Measurements from ENCODE around the gene C2orf15. TPM values are rescaled to one million over a fixed set of nuclear protein-coding genes. Genes with fewer than 3 reads are reported as not detected.

The C2orf15 gene
- total and polyA plus RNA-seq, 12 donors = 0.03 to 0.30 (median 0.25) TPM; not detected in 8

- intact Hi-C loops (cut with DNase I) = no loop called here
- TF ChIP-seq, protein P1, sequence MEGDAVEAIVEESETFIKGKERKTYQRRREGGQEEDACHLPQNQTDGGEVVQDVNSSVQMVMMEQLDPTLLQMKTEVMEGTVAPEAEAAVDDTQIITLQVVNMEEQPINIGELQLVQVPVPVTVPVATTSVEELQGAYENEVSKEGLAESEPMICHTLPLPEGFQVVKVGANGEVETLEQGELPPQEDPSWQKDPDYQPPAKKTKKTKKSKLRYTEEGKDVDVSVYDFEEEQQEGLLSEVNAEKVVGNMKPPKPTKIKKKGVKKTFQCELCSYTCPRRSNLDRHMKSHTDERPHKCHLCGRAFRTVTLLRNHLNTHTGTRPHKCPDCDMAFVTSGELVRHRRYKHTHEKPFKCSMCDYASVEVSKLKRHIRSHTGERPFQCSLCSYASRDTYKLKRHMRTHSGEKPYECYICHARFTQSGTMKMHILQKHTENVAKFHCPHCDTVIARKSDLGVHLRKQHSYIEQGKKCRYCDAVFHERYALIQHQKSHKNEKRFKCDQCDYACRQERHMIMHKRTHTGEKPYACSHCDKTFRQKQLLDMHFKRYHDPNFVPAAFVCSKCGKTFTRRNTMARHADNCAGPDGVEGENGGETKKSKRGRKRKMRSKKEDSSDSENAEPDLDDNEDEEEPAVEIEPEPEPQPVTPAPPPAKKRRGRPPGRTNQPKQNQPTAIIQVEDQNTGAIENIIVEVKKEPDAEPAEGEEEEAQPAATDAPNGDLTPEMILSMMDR (IDR thresholded peaks at IDR 0.05) = no peak
- WGBS, 2 donors = 93 to 94% methylated on average over 7 of the region's 7 CpGs
- H3K36me3 ChIP-seq = peaks cover 0 to 46% (median 23%) of the 10 kb centered on the region in 9 donors
- H3K4me3 ChIP-seq = no peak overlapping the region
- peaks cover 0 to under 1% (median 0%) of the 10 kb centered on the region in 11 donors for H3K9me3 ChIP-seq
- DNase-seq (no peak), ATAC-seq (no peak)
- no peaks in the 10 kb centered on the region for H3K4me1 ChIP-seq
- no peaks in the 10 kb centered on the region for H3K27me3 ChIP-seq
- no peak overlapping the region for H3K27ac ChIP-seq
Observed at GRCh38 chr2:99200076-99200800, 58.7 kb downstream of the C2orf15 start.

Other genes starting within 250 kb of the C2orf15 start
- gene CRACDL, start 205.5 kb upstream of the C2orf15 start, total RNA-seq = 1 to 10 TPM; 1.2 to 4.6 (median 2.7) TPM
- 1 to 10 TPM; 3.1 to 7.9 TPM for gene CRACDL, start 205.5 kb upstream of the C2orf15 start, polyA plus RNA-seq
- gene TSGA10, start 13.2 kb downstream of the C2orf15 start, total RNA-seq = 1 to 10 TPM; 1.4 to 4.1 (median 3.0) TPM
- under 1 TPM; 0.52 to 0.59 TPM for gene TSGA10, start 13.2 kb downstream of the C2orf15 start, polyA plus RNA-seq
- 10 to 100 TPM in 1 of 10 donors, 1 to 10 TPM in 9; 6.2 to 10.1 (median 7.6) TPM for gene LIPT1, start 13.3 kb downstream of the C2orf15 start, total RNA-seq
- 10 to 100 TPM in 1 of 2 donors, 1 to 10 TPM in 1; 4.2 to 18.5 TPM for gene LIPT1, start 13.3 kb downstream of the C2orf15 start, polyA plus RNA-seq
- 10 to 100 TPM in 9 of 10 donors, 1 to 10 TPM in 1; 9.3 to 14.2 (median 11.8) TPM for gene MITD1, start 39.4 kb downstream of the C2orf15 start, total RNA-seq
- 10 to 100 TPM; 24.6 to 45.9 TPM for gene MITD1, start 39.4 kb downstream of the C2orf15 start, polyA plus RNA-seq
- gene MRPL30, start 39.5 kb downstream of the C2orf15 start, total RNA-seq = 10 to 100 TPM; 31.9 to 43.2 (median 36.1) TPM
- gene MRPL30, start 39.5 kb downstream of the C2orf15 start, polyA plus RNA-seq = 10 to 100 TPM; 19.0 to 19.4 TPM
- not detected for gene LYG2, start 114.0 kb downstream of the C2orf15 start, total RNA-seq
- gene LYG2, start 114.0 kb downstream of the C2orf15 start, polyA plus RNA-seq = not detected
- under 1 TPM in 4 of 10 donors, not detected in 6; 0.29 to 0.72 (median 0.41) TPM for gene LYG1, start 159.5 kb downstream of the C2orf15 start, total RNA-seq
- 1 to 10 TPM; 1.3 to 4.6 TPM for gene LYG1, start 159.5 kb downstream of the C2orf15 start, polyA plus RNA-seq
- 10 to 100 TPM; 19.7 to 26.7 (median 21.6) TPM for gene TXNDC9, start 194.6 kb downstream of the C2orf15 start, total RNA-seq
- 10 to 100 TPM; 13.0 to 23.7 TPM for gene TXNDC9, start 194.6 kb downstream of the C2orf15 start, polyA plus RNA-seq
- 100 to 1,000 TPM in 3 of 10 donors, 10 to 100 TPM in 7; 64.5 to 123 (median 91.8) TPM for gene EIF5B, start 195.7 kb downstream of the C2orf15 start, total RNA-seq
- 100 to 1,000 TPM in 1 of 2 donors, 10 to 100 TPM in 1; 75.1 to 176 TPM for gene EIF5B, start 195.7 kb downstream of the C2orf15 start, polyA plus RNA-seq

All from heart right ventricle (tissue), 16 donors.